ENCODE data around the gene PTPRK.

GRCh38 chr6:128240024-128240428 lies 280.4 kb downstream of the PTPRK start:
- TF ChIP-seq FOXM1 (IDR thresholded peaks at IDR 0.05; ENCODE audit: borderline replicate concordance) (no peak), HDGF (IDR thresholded peaks at IDR 0.05; ENCODE audit: borderline replicate concordance) (no peak), TARDBP (IDR thresholded peaks at IDR 0.05) (no peak), ARNT (IDR thresholded peaks at IDR 0.05) (no peak), LEF1 (IDR thresholded peaks at IDR 0.05; ENCODE audit: borderline replicate concordance) (no peak), PKNOX1 (IDR thresholded peaks at IDR 0.05) (no peak), L3MBTL2 (conservative IDR thresholded peaks at IDR 0.05) (no peak), FOXA1 (IDR thresholded peaks at IDR 0.05) (no peak), ELF4 (IDR thresholded peaks at IDR 0.05) (no peak), FOXK2 (IDR thresholded peaks at IDR 0.05) (no peak), BHLHE40 (IDR thresholded peaks at IDR 0.05; ENCODE audit: borderline replicate concordance) (no peak)

Data from HEK293T (cell line).